PC-3 (cell line): Measurements from ENCODE around the gene MRPL4. TPM values are rescaled to one million over a fixed set of nuclear protein-coding genes. Genes with fewer than 3 reads are reported as not detected.

Experiments
- ATAC-seq: fragments of 200-7000 bp; cut with Tn5 transposase; 2 replicates; pipeline ENCODE4 v1.9.1; 2020; ENCODE audit warnings: mild to moderate bottlenecking, moderate library complexity
- BruUV-seq: library from RNA; stranded (reverse); fragments of 400-500 nt; replicated peaks from 2 replicates; lab custom pipeline; 2021; lab: Mats Ljungman, UMichigan
- CTCF ChIA-PET: fragments of 300-600 bp; sonication (Branson Sonifier 250); formaldehyde crosslinking; loops from one replicate; lab custom pipeline; 2022; ENCODE audit warnings: antibody characterized with exemption; lab: Charles Lee
- POLR2A ChIA-PET: fragments of 300-600 bp; sonication (Branson Sonifier 250); formaldehyde crosslinking; loops from one replicate; lab custom pipeline; 2022; ENCODE audit warnings: antibody characterized with exemption; ENCODE audit not compliant: unreplicated experiment; lab: Charles Lee
- DNase-seq: peaks from one replicate; pipeline ENCODE4 v3.0.0-alpha.2; 2015
- H2AFZ ChIP-seq: fragments of 300-600 bp; sonication (generic); 2 replicates; pipeline ENCODE4 v1.6.0; 2016; ENCODE audit warnings: antibody characterized with exemption, low read length
- H3F3A ChIP-seq: fragments of 300-600 bp; sonication (generic); one replicate; pipeline ENCODE4 v1.6.0; 2017; ENCODE audit warnings: antibody characterized with exemption, low read length, control low read depth, mild to moderate bottlenecking; ENCODE audit not compliant: unreplicated experiment
- H3K27ac ChIP-seq: fragments of 300-600 bp; sonication (generic); 2 replicates; pipeline ENCODE4 v1.5.1; 2016; ENCODE audit warnings: mild to moderate bottlenecking, low read length
- H3K27me3 ChIP-seq: fragments of 300-600 bp; sonication (generic); 2 replicates; pipeline ENCODE4 v1.6.1; 2016; ENCODE audit warnings: low read length, mixed read lengths
- H3K36me3 ChIP-seq: fragments of 300-600 bp; sonication (generic); 2 replicates; pipeline ENCODE4 v1.6.1; 2016; ENCODE audit warnings: low read depth, mixed run types, low read length, mixed read lengths
- H3K4me1 ChIP-seq: fragments of 300-600 bp; sonication (generic); 2 replicates; pipeline ENCODE4 v1.5.1; 2016; ENCODE audit warnings: low read length; ENCODE audit not compliant: insufficient read depth
- H3K4me2 ChIP-seq: fragments of 300-600 bp; sonication (generic); 2 replicates; pipeline ENCODE4 v1.6.0; 2016; ENCODE audit warnings: low read length
- H3K4me3 ChIP-seq: fragments of 300-600 bp; sonication (generic); 2 replicates; pipeline ENCODE4 v1.5.1; 2016; ENCODE audit warnings: mild to moderate bottlenecking, low read length, mixed read lengths
- H3K79me2 ChIP-seq: fragments of 300-600 bp; sonication (generic); 2 replicates; pipeline ENCODE4 v1.6.1; 2017; ENCODE audit warnings: low read length, mixed read lengths
- H3K9ac ChIP-seq: fragments of 300-600 bp; sonication (generic); 2 replicates; pipeline ENCODE4 v1.6.0; 2016; ENCODE audit warnings: mild to moderate bottlenecking, low read length
- H3K9me2 ChIP-seq: fragments of 300-600 bp; sonication (generic); replicated peaks from 2 replicates; pipeline ENCODE4 v1.6.1; 2016; ENCODE audit warnings: mixed run types, low read length, mixed read lengths
- H3K9me3 ChIP-seq: fragments of 300-600 bp; sonication (generic); 2 replicates; pipeline ENCODE4 v1.6.1; 2016; ENCODE audit warnings: low read length, mixed read lengths
- H4K20me1 ChIP-seq: fragments of 300-600 bp; sonication (generic); 2 replicates; pipeline ENCODE4 v1.6.1; 2016; ENCODE audit warnings: low read length, mixed read lengths
- EZH2 ChIP-seq: fragments of 300-600 bp; sonication (generic); IDR thresholded peaks from one replicate; pipeline ENCODE4 v1.6.1; 2017; ENCODE audit warnings: antibody characterized with exemption, mild to moderate bottlenecking, low read length; ENCODE audit not compliant: unreplicated experiment
- EZH2phosphoT487 ChIP-seq: fragments of 300-600 bp; sonication (generic); IDR thresholded peaks from 2 replicates; pipeline ENCODE4 v1.6.1; 2018; ENCODE audit warnings: mild to moderate bottlenecking, antibody characterized with exemption, low read length, borderline replicate concordance
- intact Hi-C: fragments of 100-400 bp; cut with micrococcal nuclease; formaldehyde crosslinking; loops from 2 replicates; pipeline ENCODE4 v1.9.0; 2023
- total RNA-seq: library from RNA; depleted of rRNA; stranded (reverse); fragments of >200 nt; gene quantifications from 2 replicates; pipeline ENCODE4 v1.2.3, GENCODE V29; 2014
- TF ChIP-seq, protein P1 (sequence below): fragments of 300-600 bp; sonication (generic); conservative IDR thresholded peaks from 2 replicates; pipeline ENCODE4 v1.5.1; 2017; ENCODE audit warnings: antibody characterized with exemption, low read depth, mild to moderate bottlenecking, low read length

Gene MRPL4
- total RNA-seq, 1 experiment from 2014 or later = 336 TPM

DNA sequence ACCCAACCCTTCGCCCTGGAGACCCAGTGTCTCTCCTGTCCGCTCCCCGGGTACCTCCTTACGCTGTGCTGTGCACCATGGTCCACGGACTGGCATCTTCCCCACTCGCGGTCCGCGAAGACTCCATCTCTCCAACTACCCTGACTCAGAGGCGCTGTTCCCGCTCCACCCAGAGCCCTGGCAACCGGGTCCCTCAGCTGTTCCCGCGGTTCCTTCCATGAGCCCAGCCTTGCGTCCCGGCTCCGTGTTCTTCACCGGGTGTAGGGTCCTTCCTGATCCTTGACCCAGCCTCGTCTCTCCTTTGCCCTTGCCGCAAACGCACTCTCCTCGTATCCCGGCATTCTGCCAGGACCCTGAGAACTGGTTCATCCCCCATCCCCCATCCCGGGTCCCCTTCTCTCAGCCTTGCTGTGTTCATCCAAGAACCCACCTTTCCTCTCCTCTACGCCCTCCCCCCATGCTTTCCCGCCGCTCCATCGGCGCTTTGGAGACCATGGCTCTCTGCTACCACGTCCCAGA lies 38.4 kb downstream of the MRPL4 start:
- Histone ChIP-seq H3F3A (no peaks in the 10 kb centered on the region), H4K20me1 (no peaks in the 10 kb centered on the region), H3K9me3 (no peaks in the 10 kb centered on the region), H3K27ac (no peak overlapping the region), H3K9me2 (no peaks in the 10 kb centered on the region), H3K27me3 (peaks cover 19% of the 10 kb centered on the region; the same call in 1 of the 2 replicates), H3K36me3 (no peaks in the 10 kb centered on the region), H3K4me1 (peaks cover 29% of the 10 kb centered on the region), H3K4me3 (peak overlapping the region; percentile 69), H3K4me2 (peak overlapping the region; percentile 95), H2AFZ (peak overlapping the region; percentile 80), H3K79me2 (no peaks in the 10 kb centered on the region), H3K9ac (no peak overlapping the region)
- intact Hi-C loops = no loop called here
- BruUV-seq = no TSS peak
- ChIA-PET POLR2A (no interaction called here), CTCF (interaction anchor here (1.3 to 2.1 kb wide), 2 partner anchors 20 to 98 kb away, joined by 5 to 12 read pairs; partner anchors contain the start of gene ICAM1)
- ATAC-seq = peak; percentile 2; the same call in 1 of the 2 replicates
- peak; percentile 34 for DNase-seq
- TF ChIP-seq EZH2phosphoT487 (no peak), EZH2 (no peak)
- TF ChIP-seq, protein P1, sequence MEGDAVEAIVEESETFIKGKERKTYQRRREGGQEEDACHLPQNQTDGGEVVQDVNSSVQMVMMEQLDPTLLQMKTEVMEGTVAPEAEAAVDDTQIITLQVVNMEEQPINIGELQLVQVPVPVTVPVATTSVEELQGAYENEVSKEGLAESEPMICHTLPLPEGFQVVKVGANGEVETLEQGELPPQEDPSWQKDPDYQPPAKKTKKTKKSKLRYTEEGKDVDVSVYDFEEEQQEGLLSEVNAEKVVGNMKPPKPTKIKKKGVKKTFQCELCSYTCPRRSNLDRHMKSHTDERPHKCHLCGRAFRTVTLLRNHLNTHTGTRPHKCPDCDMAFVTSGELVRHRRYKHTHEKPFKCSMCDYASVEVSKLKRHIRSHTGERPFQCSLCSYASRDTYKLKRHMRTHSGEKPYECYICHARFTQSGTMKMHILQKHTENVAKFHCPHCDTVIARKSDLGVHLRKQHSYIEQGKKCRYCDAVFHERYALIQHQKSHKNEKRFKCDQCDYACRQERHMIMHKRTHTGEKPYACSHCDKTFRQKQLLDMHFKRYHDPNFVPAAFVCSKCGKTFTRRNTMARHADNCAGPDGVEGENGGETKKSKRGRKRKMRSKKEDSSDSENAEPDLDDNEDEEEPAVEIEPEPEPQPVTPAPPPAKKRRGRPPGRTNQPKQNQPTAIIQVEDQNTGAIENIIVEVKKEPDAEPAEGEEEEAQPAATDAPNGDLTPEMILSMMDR = no peak

DNA sequence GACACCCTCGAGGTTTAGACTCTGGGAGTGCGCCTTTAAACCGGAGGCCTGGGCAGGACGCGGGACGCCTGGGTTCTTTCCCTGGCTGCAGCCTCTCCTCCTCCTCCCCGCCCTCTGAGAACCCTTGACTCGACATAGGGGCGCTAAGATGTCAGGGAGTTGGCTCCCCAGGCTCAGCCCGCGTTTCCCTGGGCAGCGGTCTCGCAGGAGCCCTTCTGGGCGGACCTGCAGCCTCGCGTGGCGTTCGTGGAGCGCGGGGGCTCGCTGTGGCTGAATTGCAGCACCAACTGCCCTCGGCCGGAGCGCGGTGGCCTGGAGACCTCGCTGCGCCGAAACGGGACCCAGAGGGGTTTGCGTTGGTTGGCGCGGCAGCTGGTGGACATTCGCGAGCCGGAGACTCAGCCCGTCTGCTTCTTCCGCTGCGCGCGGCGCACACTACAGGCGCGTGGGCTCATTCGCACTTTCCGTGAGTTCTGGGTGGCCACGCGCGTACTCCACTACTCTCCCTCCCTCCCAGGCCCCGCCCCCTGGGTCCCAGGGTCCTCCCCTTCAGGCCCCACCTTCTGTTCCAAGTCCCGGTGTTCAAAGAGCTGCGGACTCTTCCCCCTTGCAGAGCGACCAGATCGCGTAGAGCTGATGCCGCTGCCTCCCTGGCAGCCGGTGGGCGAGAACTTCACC lies 39.0 kb downstream of the MRPL4 start:
- Histone ChIP-seq H3K79me2 (no peaks in the 10 kb centered on the region), H3K36me3 (no peaks in the 10 kb centered on the region), H3K9me3 (no peaks in the 10 kb centered on the region), H3K4me1 (peaks cover 29% of the 10 kb centered on the region), H3K4me3 (peak overlapping the region; percentile 69), H3F3A (no peaks in the 10 kb centered on the region), H3K27ac (no peak overlapping the region), H3K4me2 (peak overlapping the region; percentile 95), H3K9me2 (no peaks in the 10 kb centered on the region), H4K20me1 (no peaks in the 10 kb centered on the region), H3K27me3 (peaks cover 19% of the 10 kb centered on the region; the same call in 1 of the 2 replicates), H3K9ac (no peak overlapping the region), H2AFZ (peak overlapping the region; percentile 80)
- ChIA-PET POLR2A (interaction anchor here (0.6 kb wide), 2 partner anchors 43 to 89 kb away, joined by 6 to 10 read pairs; partner anchors contain the start of gene TYK2), CTCF (interaction anchor here (0.8 to 2.1 kb wide), 4 partner anchors 21 to 100 kb away, joined by 3 to 12 read pairs (median 4); partner anchors contain the start of gene ICAM1)
- ATAC-seq (peak; percentile 45), DNase-seq (peak; percentile 56)
- intact Hi-C loops = no loop called here
- no TSS peak for BruUV-seq
- TF ChIP-seq EZH2 (no peak), EZH2phosphoT487 (no peak)
- TF ChIP-seq, protein P1 = no peak
